A673 (cell line): ENCODE data around the gene SLC26A11. TPM values are rescaled to one million over a fixed set of nuclear protein-coding genes. Genes with fewer than 3 reads are reported as not detected.

Experiments used
- BruUV-seq: library from RNA; stranded (reverse); fragments of 400-500 nt; replicated peaks from 2 replicates; lab custom pipeline; 2021; lab: Mats Ljungman, UMichigan
- CTCF ChIA-PET: fragments of 300-600 bp; sonication (Branson Sonifier 250); formaldehyde crosslinking; loops from one replicate; lab custom pipeline; 2022; ENCODE audit warnings: antibody characterized with exemption; lab: Charles Lee
- POLR2A ChIA-PET: fragments of 300-600 bp; sonication (Branson Sonifier 250); formaldehyde crosslinking; loops from one replicate; lab custom pipeline; 2022; ENCODE audit warnings: antibody characterized with exemption; ENCODE audit not compliant: low non-redundant PET; lab: Charles Lee
- DNase-seq: peaks from one replicate; pipeline ENCODE4 v3.0.0-alpha.2; 2015; ENCODE audit warnings: low spot score
- H3K27ac ChIP-seq: fragments of 200-600 bp; sonication (generic); 2 replicates; pipeline ENCODE4 v1.5.1; 2016; ENCODE audit warnings: mixed run types, low read depth, mild to moderate bottlenecking, mixed read lengths, antibody characterized with exemption, low read length; ENCODE audit not compliant: poor library complexity, severe bottlenecking
- H3K27me3 ChIP-seq: fragments of 200-600 bp; sonication (generic); replicated peaks from 2 replicates; pipeline ENCODE4 v1.6.1; 2017; ENCODE audit warnings: mixed run types, low read depth, mild to moderate bottlenecking, mixed read lengths, antibody characterized with exemption, low read length; ENCODE audit not compliant: insufficient read depth, poor library complexity
- H3K36me3 ChIP-seq: fragments of 200-600 bp; sonication (generic); 2 replicates; pipeline ENCODE4 v1.6.1; 2016; ENCODE audit warnings: mixed run types, mild to moderate bottlenecking, mixed read lengths, antibody characterized with exemption, low read length; ENCODE audit not compliant: insufficient read depth, poor library complexity, severe bottlenecking
- H3K4me1 ChIP-seq: fragments of 200-600 bp; sonication (generic); 2 replicates; pipeline ENCODE4 v1.6.1; 2017; ENCODE audit warnings: mixed run types, mild to moderate bottlenecking, mixed read lengths, antibody characterized with exemption, low read length; ENCODE audit not compliant: insufficient read depth, poor library complexity, severe bottlenecking
- H3K4me3 ChIP-seq: fragments of 200-600 bp; sonication (generic); 2 replicates; pipeline ENCODE4 v1.5.1; 2016; ENCODE audit warnings: low read depth, mixed run types, mild to moderate bottlenecking, mixed read lengths, low read length; ENCODE audit not compliant: poor library complexity, severe bottlenecking
- H3K9me3 ChIP-seq: fragments of 200-600 bp; sonication (generic); 2 replicates; pipeline ENCODE4 v1.6.1; 2016; ENCODE audit warnings: mixed run types, low read depth, mild to moderate bottlenecking, mixed read lengths, antibody characterized with exemption, low read length; ENCODE audit not compliant: poor library complexity, severe bottlenecking
- EZH2 ChIP-seq: fragments of 200-600 bp; sonication (generic); IDR thresholded peaks from 2 replicates; pipeline ENCODE4 v1.6.1; 2017; ENCODE audit warnings: borderline replicate concordance, low read depth, mild to moderate bottlenecking, mixed read lengths, antibody characterized with exemption, low read length; ENCODE audit not compliant: poor library complexity, severe bottlenecking
- intact Hi-C: fragments of 100-400 bp; cut with micrococcal nuclease; formaldehyde crosslinking; loops from one replicate; pipeline ENCODE4 v1.10.0; 2022; ENCODE audit not compliant: unreplicated experiment
- total RNA-seq: library from RNA; stranded (reverse); gene quantifications from 2 replicates; pipeline ENCODE4 v1.2.3, GENCODE V29; 2021
- TF ChIP-seq, protein P1 (sequence below): fragments of 300-800, 200-600 bp; sonication (generic); conservative IDR thresholded peaks from 2 replicates; pipeline ENCODE4 v1.5.1; 2017; ENCODE audit warnings: low read depth, mild to moderate bottlenecking, antibody characterized with exemption, low read length, moderate library complexity, mixed read lengths

SLC26A11 gene
- total RNA-seq, 1 experiment from 2014 or later, result 23.5 TPM

DNA sequence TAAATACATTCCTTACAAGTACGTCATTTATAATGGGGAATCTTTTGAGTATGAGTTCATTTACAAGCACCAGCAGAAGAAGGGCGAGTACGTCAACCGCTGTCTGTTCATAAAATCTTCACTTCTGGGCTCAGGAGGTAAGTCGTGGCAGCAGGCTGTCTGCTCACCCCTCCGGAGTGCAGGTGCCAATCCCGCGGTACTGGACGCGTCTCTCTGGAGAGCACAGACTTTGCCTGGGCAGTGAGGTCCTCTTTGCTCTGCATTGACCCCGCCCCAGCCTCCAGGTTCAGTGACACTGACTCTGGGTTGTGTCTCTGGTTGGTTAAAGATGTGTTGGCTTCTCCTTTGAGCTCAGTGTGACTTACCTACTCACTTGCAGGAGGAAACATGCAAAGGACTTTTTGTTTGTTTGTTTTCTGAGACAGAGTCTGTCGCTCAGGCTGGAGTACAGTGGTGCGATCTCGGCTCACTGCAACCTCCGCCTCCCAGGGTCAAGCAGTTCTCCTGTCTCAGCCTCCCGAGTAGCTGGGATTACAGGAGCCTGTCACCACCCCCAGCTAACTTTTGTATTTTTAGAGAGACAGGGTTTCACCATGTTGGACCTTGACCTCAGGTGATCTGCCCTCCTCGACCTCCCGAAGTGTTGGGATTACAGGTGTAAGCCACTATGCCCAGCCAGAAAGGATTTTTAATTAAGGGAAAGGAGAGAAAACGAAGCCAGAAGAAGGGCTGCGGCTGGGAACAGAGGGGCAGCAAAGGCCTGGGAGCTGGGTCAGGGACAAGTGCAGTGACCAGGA lies 71.7 kb downstream of the SLC26A11 start:
- Histone ChIP-seq H3K36me3 (peaks cover 57% of the 10 kb centered on the region), H3K9me3 (no peaks in the 10 kb centered on the region), H3K27me3 (no peaks in the 10 kb centered on the region), H3K4me3 (no peak overlapping the region), H3K27ac (no peak overlapping the region), H3K4me1 (no peaks in the 10 kb centered on the region)
- ChIA-PET CTCF (interaction anchor here (2.0 kb wide), 1 partner anchor 96 kb away, joined by 5 read pairs; no protein-coding TSS in a partner anchor), POLR2A (no interaction called here)
- intact Hi-C loops, result no loop called here
- BruUV-seq, result no TSS peak
- TF ChIP-seq, protein P1, sequence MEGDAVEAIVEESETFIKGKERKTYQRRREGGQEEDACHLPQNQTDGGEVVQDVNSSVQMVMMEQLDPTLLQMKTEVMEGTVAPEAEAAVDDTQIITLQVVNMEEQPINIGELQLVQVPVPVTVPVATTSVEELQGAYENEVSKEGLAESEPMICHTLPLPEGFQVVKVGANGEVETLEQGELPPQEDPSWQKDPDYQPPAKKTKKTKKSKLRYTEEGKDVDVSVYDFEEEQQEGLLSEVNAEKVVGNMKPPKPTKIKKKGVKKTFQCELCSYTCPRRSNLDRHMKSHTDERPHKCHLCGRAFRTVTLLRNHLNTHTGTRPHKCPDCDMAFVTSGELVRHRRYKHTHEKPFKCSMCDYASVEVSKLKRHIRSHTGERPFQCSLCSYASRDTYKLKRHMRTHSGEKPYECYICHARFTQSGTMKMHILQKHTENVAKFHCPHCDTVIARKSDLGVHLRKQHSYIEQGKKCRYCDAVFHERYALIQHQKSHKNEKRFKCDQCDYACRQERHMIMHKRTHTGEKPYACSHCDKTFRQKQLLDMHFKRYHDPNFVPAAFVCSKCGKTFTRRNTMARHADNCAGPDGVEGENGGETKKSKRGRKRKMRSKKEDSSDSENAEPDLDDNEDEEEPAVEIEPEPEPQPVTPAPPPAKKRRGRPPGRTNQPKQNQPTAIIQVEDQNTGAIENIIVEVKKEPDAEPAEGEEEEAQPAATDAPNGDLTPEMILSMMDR, result no peak
- no peak for TF ChIP-seq EZH2
- DNase-seq, result no peak

DNA sequence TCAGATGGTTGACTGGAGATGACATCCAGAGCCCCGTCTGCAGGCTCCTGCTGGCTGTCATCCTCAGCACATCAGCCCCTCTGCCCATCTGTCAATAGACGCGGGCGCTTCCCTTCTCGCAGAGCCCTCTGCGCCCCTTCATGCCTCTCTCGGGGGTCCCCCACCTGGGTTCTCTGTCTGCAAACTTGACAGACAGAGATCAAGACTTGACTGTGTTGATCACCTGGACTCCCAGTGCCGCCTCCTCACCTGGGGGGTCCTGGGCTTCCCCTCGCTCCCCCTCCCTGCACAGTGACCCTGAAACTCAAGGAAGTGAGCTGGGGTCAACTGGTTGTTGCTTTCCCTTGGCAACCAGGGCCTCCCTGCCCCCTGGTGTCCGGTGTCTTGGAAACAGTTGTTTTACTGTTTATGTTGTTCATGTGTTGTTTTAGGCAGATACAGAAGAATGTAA lies 72.3 kb downstream of the SLC26A11 start:
- Histone ChIP-seq H3K27me3 (no peaks in the 10 kb centered on the region), H3K27ac (no peak overlapping the region), H3K9me3 (no peaks in the 10 kb centered on the region), H3K36me3 (peaks cover 57% of the 10 kb centered on the region), H3K4me1 (no peaks in the 10 kb centered on the region), H3K4me3 (no peak overlapping the region)
- intact Hi-C loops, result no loop called here
- DNase-seq, result no peak
- BruUV-seq, result no TSS peak
- no peak for TF ChIP-seq EZH2
- TF ChIP-seq, protein P1, result 0 out of 2 replicates have a peak, but pooled peaks have one; percentile 9
- ChIA-PET POLR2A (no interaction called here), CTCF (interaction anchor here (0.6 to 2.0 kb wide), 2 partner anchors 97 to 255 kb away, joined by 3 to 5 read pairs; no protein-coding TSS in a partner anchor)

DNA sequence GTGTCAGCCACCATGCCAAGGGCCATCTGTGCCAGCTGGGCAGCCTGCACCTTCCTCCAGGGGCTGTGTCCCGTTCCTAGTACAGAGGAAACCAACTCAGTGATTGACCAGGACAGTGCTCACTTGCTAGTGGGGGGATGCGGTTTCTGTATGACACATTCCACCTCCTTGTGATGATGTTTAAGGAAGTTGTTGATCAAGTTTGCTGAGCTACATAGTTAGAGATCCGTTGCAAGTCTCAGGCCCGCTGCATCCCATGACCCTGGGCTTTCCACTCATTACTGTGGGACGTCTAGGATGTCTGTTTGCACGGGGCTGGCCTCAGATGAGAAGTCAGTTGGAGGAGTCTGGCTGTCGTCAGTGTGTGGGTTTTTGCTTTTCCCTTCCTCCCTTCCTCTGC lies 74.0 kb downstream of the SLC26A11 start:
- H3K36me3 ChIP-seq, result peaks cover 63% of the 10 kb centered on the region
- POLR2A ChIA-PET, result no interaction called here
- CTCF ChIA-PET, result interaction anchor here (2.0 kb wide), 1 partner anchor 98 kb away, joined by 5 read pairs; no protein-coding TSS in a partner anchor
- no peak overlapping the region for H3K27ac ChIP-seq
- no TSS peak for BruUV-seq
- no peak overlapping the region for H3K4me3 ChIP-seq
- H3K4me1 ChIP-seq, result no peaks in the 10 kb centered on the region
- H3K9me3 ChIP-seq, result no peaks in the 10 kb centered on the region
- intact Hi-C loops, result no loop called here
- no peak for TF ChIP-seq EZH2
- TF ChIP-seq, protein P1, result no peak
- no peak for DNase-seq
- H3K27me3 ChIP-seq, result no peaks in the 10 kb centered on the region
